NCI-H1048 (cell line): ENCODE data around the gene PARD6B.
"Not testable (repeated sequence)": the region's sequence is repeated elsewhere in the genome, so short reads cannot be mapped to it uniquely, and the experiment has no call there.

ENCODE experiments used
- DNase-seq: peaks from one replicate; lab custom pipeline; 2025; lab: John Stamatoyannopoulos, UW

PARD6B gene

GRCh38 chr20:50703651-50704438 is 27.5 kb upstream of the PARD6B start:
- not testable (repeated sequence) for DNase-seq

GRCh38 chr20:50704514-50704913 is 26.9 kb upstream of the PARD6B start:
- no peak for DNase-seq

- DNase-seq: no peak
Measured at GRCh38 chr20:50704971-50705370, 26.4 kb upstream of the PARD6B start.

- no peak for DNase-seq
Measured at GRCh38 chr20:50708845-50709635, 22.3 kb upstream of the PARD6B start.

GRCh38 chr20:50709636-50709973 is 21.8 kb upstream of the PARD6B start:
- no peak for DNase-seq

GRCh38 chr20:50710492-50711063 is 20.8 kb upstream of the PARD6B start:
- DNase-seq: no peak

GRCh38 chr20:50711113-50711825 is 20.1 kb upstream of the PARD6B start:
- DNase-seq: no peak

GRCh38 chr20:50712771-50713656 is 18.4 kb upstream of the PARD6B start:
- no peak for DNase-seq

- DNase-seq: no peak
Measured at GRCh38 chr20:50713657-50714101, 17.7 kb upstream of the PARD6B start.

- DNase-seq: not testable (repeated sequence)
Measured at GRCh38 chr20:50714426-50714825, 17.0 kb upstream of the PARD6B start.

- no peak for DNase-seq
Measured at GRCh38 chr20:50715694-50716093, 15.7 kb upstream of the PARD6B start.

GRCh38 chr20:50716518-50716917 is 14.9 kb upstream of the PARD6B start:
- DNase-seq: no peak

GRCh38 chr20:50717312-50717711 is 14.1 kb upstream of the PARD6B start:
- DNase-seq: no peak

GRCh38 chr20:50717974-50718761 is 13.2 kb upstream of the PARD6B start:
- no peak for DNase-seq

- no peak for DNase-seq
Measured at GRCh38 chr20:50719328-50719727, 12.1 kb upstream of the PARD6B start.

GRCh38 chr20:50720026-50720425 is 11.4 kb upstream of the PARD6B start:
- DNase-seq: no peak

GRCh38 chr20:50720582-50720981 is 10.8 kb upstream of the PARD6B start:
- DNase-seq: no peak

- DNase-seq: no peak
Measured at GRCh38 chr20:50721881-50722281, 9.5 kb upstream of the PARD6B start.

GRCh38 chr20:50722424-50723155 is 8.8 kb upstream of the PARD6B start:
- no peak for DNase-seq

- DNase-seq: no peak
Measured at GRCh38 chr20:50723672-50724071, 7.7 kb upstream of the PARD6B start.
